H1 (cell line): ENCODE data around the gene TTBK1. TPM values are rescaled to one million over a fixed set of nuclear protein-coding genes. Genes with fewer than 3 reads are reported as not detected.

Experiments
- CTCF ChIA-PET: fragments of 300-600 bp; sonication (Branson Sonifier 250); formaldehyde crosslinking; loops from one replicate; lab custom pipeline; 2021; ENCODE audit not compliant: partially characterized antibody; lab: Charles Lee
- POLR2A ChIA-PET: fragments of 300-600 bp; sonication (Branson Sonifier 250); formaldehyde crosslinking; loops from one replicate; lab custom pipeline; 2021; ENCODE audit warnings: inconsistent platforms; ENCODE audit not compliant: partially characterized antibody; lab: Charles Lee
- DNase-seq, 2 experiments: peaks; one replicate each; pipeline versions ENCODE4 v3.0.0 to v3.0.0-alpha.2; 2010 to 2022; ENCODE audit warnings: low spot score in 2 of 2, low read depth in 1 of 2, mixed read lengths in 1 of 2
- FAIRE-seq: peaks from 2 replicates; lab custom pipeline; 2011; peaks lifted over from hg19 to GRCh38; lab: Jason Lieb, UNC
- H2AFZ ChIP-seq: 2 replicates; pipeline ENCODE4 v1.8.1; 2012; ENCODE audit warnings: low read length, inconsistent platforms
- H2AK5ac ChIP-seq: 2 replicates; pipeline ENCODE4 v1.6.1; 2013; ENCODE audit warnings: low read depth, low read length
- H2BK120ac ChIP-seq: replicated peaks from 2 replicates; pipeline ENCODE3; 2013; ENCODE audit warnings: low read depth, low read length, inconsistent platforms
- H2BK12ac ChIP-seq: 2 replicates; pipeline ENCODE4 v1.6.1; 2013; ENCODE audit warnings: low read depth, low read length
- H2BK15ac ChIP-seq: 2 replicates; pipeline ENCODE4 v1.6.1; 2013; ENCODE audit warnings: low read length
- H2BK20ac ChIP-seq: 2 replicates; pipeline ENCODE4 v1.6.1; 2013; ENCODE audit warnings: low read length
- H2BK5ac ChIP-seq: 2 replicates; pipeline ENCODE4 v1.6.1; 2013; ENCODE audit warnings: low read depth, low read length
- H3K14ac ChIP-seq: 2 replicates; pipeline ENCODE4 v1.6.1; 2013; ENCODE audit warnings: inconsistent platforms; ENCODE audit not compliant: insufficient read length
- H3K18ac ChIP-seq: 2 replicates; pipeline ENCODE4 v1.6.1; 2013; ENCODE audit warnings: low read length; ENCODE audit errors: extremely low read depth
- H3K23ac ChIP-seq: 2 replicates; pipeline ENCODE4 v1.6.1; 2013; ENCODE audit warnings: inconsistent platforms; ENCODE audit not compliant: insufficient read length
- H3K23me2 ChIP-seq: 2 replicates; pipeline ENCODE4 v1.6.1; 2013; ENCODE audit warnings: low read depth, low read length
- H3K27ac ChIP-seq: 2 replicates; pipeline ENCODE4 v1.6.1; 2011; ENCODE audit warnings: low read depth, low read length, inconsistent platforms
- H3K27me3 ChIP-seq, 4 experiments: replicated peaks in 1 of 4; 1 replicate in 1 of 4; 2 replicates in 3 of 4; pipeline versions ENCODE4 v1.6.1 to v1.8.1; 2011 to 2013; ENCODE audit warnings: low read length in 3 of 4, mild to moderate bottlenecking in 3 of 4, inconsistent platforms in 2 of 4, mixed read lengths in 2 of 4, moderate library complexity in 1 of 4; ENCODE audit not compliant: control insufficient read depth in 3 of 4, insufficient read depth in 3 of 4; ENCODE audit errors: extremely low read depth in 1 of 4
- H3K36me3 ChIP-seq, 4 experiments: 2 replicates each; pipeline versions ENCODE4 v1.6.1 to v1.8.1; 2011 to 2013; ENCODE audit warnings: mild to moderate bottlenecking in 4 of 4, low read length in 3 of 4, moderate library complexity in 2 of 4, control low read depth in 1 of 4, inconsistent platforms in 1 of 4; ENCODE audit not compliant: insufficient read depth in 4 of 4, control insufficient read depth in 2 of 4
- H3K4ac ChIP-seq: replicated peaks from 2 replicates; pipeline ENCODE3; 2013; ENCODE audit warnings: low read length, low read depth, mixed read lengths, inconsistent platforms; ENCODE audit not compliant: insufficient read length
- H3K4me1 ChIP-seq, 4 experiments: replicated peaks in 1 of 4; 1 replicate in 1 of 4; 2 replicates in 3 of 4; pipeline versions ENCODE4 v1.6.1 to v1.8.1; 2011 to 2013; ENCODE audit warnings: low read length in 3 of 4, inconsistent platforms in 2 of 4, mixed read lengths in 1 of 4; ENCODE audit not compliant: insufficient read depth in 4 of 4, control insufficient read depth in 3 of 4
- H3K4me2 ChIP-seq, 2 experiments: 2 replicates each; pipeline versions ENCODE4 v1.6.1 to v1.8.1; 2011 to 2013; ENCODE audit warnings: low read depth in 2 of 2, low read length in 2 of 2, control low read depth in 1 of 2, inconsistent platforms in 1 of 2, mild to moderate bottlenecking in 1 of 2; ENCODE audit not compliant: insufficient read depth in 1 of 2
- H3K4me3 ChIP-seq, 4 experiments: fragments of 200-600, 300-600 bp in 1 of 4; sonication (generic), shearing (Covaris generic), sonication (Bioruptor Twin) in 1 of 4; 2 replicates each; pipeline versions ENCODE4 v1.5.1 to v1.8.1; 2011 to 2016; ENCODE audit warnings: low read length in 4 of 4, low read depth in 3 of 4, control low read depth in 2 of 4, inconsistent platforms in 2 of 4, mild to moderate bottlenecking in 2 of 4, mixed read lengths in 1 of 4, moderate library complexity in 1 of 4; ENCODE audit not compliant: insufficient read depth in 2 of 4; ENCODE audit errors: extremely low read depth in 1 of 4
- H3K56ac ChIP-seq: replicated peaks from 2 replicates; pipeline ENCODE3; 2013; ENCODE audit warnings: low read depth, mild to moderate bottlenecking, mixed read lengths, low read length, inconsistent platforms; ENCODE audit not compliant: insufficient read length
- H3K79me1 ChIP-seq: 2 replicates; pipeline ENCODE4 v1.6.1; 2013; ENCODE audit warnings: low read depth, low read length, control low read depth
- H3K79me2 ChIP-seq, 2 experiments: 2 replicates each; pipeline versions ENCODE4 v1.6.1 to v1.8.1; 2012 to 2013; ENCODE audit warnings: low read length in 2 of 2, mild to moderate bottlenecking in 2 of 2, inconsistent platforms in 1 of 2; ENCODE audit not compliant: insufficient read depth in 2 of 2, control insufficient read depth in 1 of 2
- H3K9ac ChIP-seq, 4 experiments: replicated peaks in 1 of 4; 1 replicate in 1 of 4; 2 replicates in 3 of 4; pipeline versions ENCODE4 v1.6.1 to v1.8.1; 2011 to 2013; ENCODE audit warnings: low read depth in 3 of 4, low read length in 3 of 4, control low read depth in 2 of 4, mild to moderate bottlenecking in 2 of 4, moderate library complexity in 2 of 4, inconsistent platforms in 1 of 4; ENCODE audit errors: extremely low read depth in 1 of 4
- H3K9me3 ChIP-seq, 2 experiments: 2 replicates each; pipeline versions ENCODE4 v1.6.1 to v1.8.1; 2012 to 2013; ENCODE audit warnings: mild to moderate bottlenecking in 2 of 2, moderate library complexity in 2 of 2, control low read depth in 1 of 2, inconsistent platforms in 1 of 2, low read depth in 1 of 2, low read length in 1 of 2, mixed read lengths in 1 of 2; ENCODE audit not compliant: insufficient read depth in 2 of 2
- H4K20me1 ChIP-seq, 2 experiments: replicated peaks in 1 of 2; 2 replicates each; pipeline versions ENCODE3 to v1.8.1; 2011 to 2013; ENCODE audit warnings: inconsistent platforms in 2 of 2, low read length in 2 of 2, mild to moderate bottlenecking in 1 of 2; ENCODE audit not compliant: insufficient read depth in 2 of 2, control insufficient read depth in 1 of 2
- H4K5ac ChIP-seq: 2 replicates; pipeline ENCODE4 v1.6.1; 2013; ENCODE audit warnings: low read length, low read depth, mixed read lengths, inconsistent platforms; ENCODE audit not compliant: insufficient read length
- H4K8ac ChIP-seq: 2 replicates; pipeline ENCODE4 v1.8.0; 2013; ENCODE audit warnings: mild to moderate bottlenecking, moderate library complexity, low read length, inconsistent platforms; ENCODE audit not compliant: insufficient read depth; ENCODE audit errors: extremely low read depth
- H4K91ac ChIP-seq: replicated peaks from 2 replicates; pipeline ENCODE3; 2013; ENCODE audit warnings: low read length, mixed read lengths, inconsistent platforms; ENCODE audit not compliant: insufficient read length
- CTBP2 ChIP-seq: IDR thresholded peaks from 2 replicates; pipeline ENCODE4 v1.7.0; 2011; ENCODE audit warnings: borderline replicate concordance, mild to moderate bottlenecking, moderate library complexity, mixed read lengths, low read length; ENCODE audit not compliant: insufficient read depth, insufficient read length
- EGR1 ChIP-seq: IDR thresholded peaks from 2 replicates; pipeline ENCODE4 v1.6.1; 2011; ENCODE audit warnings: low read depth, low read length, borderline replicate concordance
- JUN ChIP-seq: IDR thresholded peaks from 2 replicates; pipeline ENCODE4 v1.6.1; 2011; ENCODE audit warnings: low read depth, mild to moderate bottlenecking, improper control_type of control experiment, low read length
- POLR2AphosphoS5 ChIP-seq: IDR thresholded peaks from 2 replicates; pipeline ENCODE4 v1.6.1; 2011; ENCODE audit warnings: low read depth, low read length
- SIN3A ChIP-seq, 2 experiments: IDR thresholded peaks in 1 of 2; conservative IDR thresholded peaks in 1 of 2; 2 replicates each; pipeline ENCODE4 v1.6.1; 2011 to 2012; ENCODE audit warnings: low read length in 2 of 2, improper control_type of control experiment in 1 of 2, low read depth in 1 of 2, mild to moderate bottlenecking in 1 of 2
- WGBS, 2 experiments: shearing (Covaris generic) in 1 of 2; methylation state at CpG; one replicate each; pipeline versions ENCODE4 v1.1.6 to v1.1.7; 2013 to 2015; ENCODE audit warnings: low lambda C conversion rate in 2 of 2, mixed read lengths in 2 of 2, inconsistent platforms in 1 of 2, low coverage in 1 of 2, missing lambda C conversion rate in 1 of 2; ENCODE audit not compliant: insufficient replicate concordance in 2 of 2, insufficient coverage in 1 of 2, insufficient read length in 1 of 2; ENCODE audit errors: extremely low coverage in 1 of 2, missing lambda C conversion rate in 1 of 2; 5-methylcytosine and 5-hydroxymethylcytosine counted together
- polyA plus RNA-seq, 7 experiments: library from polyadenylated mRNA; depleted of rRNA in 3 of 7; stranded (reverse) in 5 of 7; unstranded in 2 of 7; fragments of >200 nt in 5 of 7; fragments of 200-250 nt in 2 of 7; gene quantifications; 1 replicate in 5 of 7; 2 replicates in 1 of 7; 4 replicates in 1 of 7; pipeline versions ENCODE4 v1.2.1 to v1.2.3, GENCODE V29; 2011 to 2013; ENCODE audit warnings: missing spikeins in 2 of 7, mixed read lengths in 2 of 7
- total RNA-seq: library from RNA; stranded (reverse); fragmentation: NEBNext Ultra II Directional; extraction: Animal tissue kit (Norgen Biotek cat#: 25700); gene quantifications from 2 replicates; pipeline ENCODE4 v1.2.1, GENCODE V29; 2021

Gene TTBK1
- total and polyA plus RNA-seq, 2 of the 8 experiments (the other 6 are each of a cell fraction or from before 2014, with no cell fraction given), result 0.53 to 1.6 TPM

DNA sequence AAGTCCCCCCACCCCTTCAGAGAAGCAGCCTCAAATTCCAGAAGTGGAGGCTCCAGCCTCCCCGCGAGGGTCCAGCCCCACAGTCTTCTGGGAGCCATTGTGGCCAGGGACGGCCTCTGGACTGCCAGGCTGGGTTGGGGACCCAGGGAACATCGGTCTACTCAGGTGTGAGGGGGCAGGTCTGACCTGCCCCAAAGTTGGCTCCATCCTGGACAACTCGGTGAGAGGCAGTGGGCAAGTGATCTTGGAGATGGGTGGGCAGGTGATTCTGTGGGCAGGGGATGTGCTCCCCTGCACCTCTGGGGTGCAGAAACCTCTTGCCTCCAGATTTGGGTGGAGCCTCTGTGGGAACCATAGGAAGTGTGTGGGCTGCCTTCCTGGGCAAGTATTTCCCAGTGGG lies 42.6 kb downstream of the TTBK1 start:
- H3K9ac ChIP-seq, result no peak overlapping the region
- H3K18ac ChIP-seq, result no peak overlapping the region; the same call in 1 of the 2 replicates
- no peak overlapping the region for H4K8ac ChIP-seq
- no peak overlapping the region for H3K56ac ChIP-seq
- no peaks in the 10 kb centered on the region for H4K20me1 ChIP-seq
- TF ChIP-seq EGR1, result no peak
- no peak for TF ChIP-seq SIN3A (conservative IDR thresholded peaks at IDR 0.05 in 1 of 2, IDR thresholded peaks at IDR 0.05 in 1 of 2; ENCODE audit: low read depth in 1 of 2, low read length in 2 of 2)
- no peak for TF ChIP-seq JUN
- no peak for TF ChIP-seq POLR2AphosphoS5
- no peak for TF ChIP-seq CTBP2
- TF ChIP-seq, all 59 proteins: peak for 0
- Histone ChIP-seq H3K27me3 (peaks cover 0 to 28% (median 19%) of the 10 kb centered on the region in 4 experiments; a peak in 5 of 7 replicates), H2BK5ac (no peak overlapping the region), H2AFZ (peak overlapping the region; percentile 76; the same call in 1 of the 2 replicates), H3K4me3 (peak overlapping the region in 1 of 4 experiments; percentile 65; a peak in 1 of 8 replicates), H3K4me2 (peak overlapping the region; percentile 44 to 72; a peak in 2 of 4 replicates), H2BK120ac (no peak overlapping the region), H3K4ac (no peak overlapping the region), H3K9me3 (no peaks in the 10 kb centered on the region), H3K23ac (no peak overlapping the region), H4K5ac (no peak overlapping the region), H3K27ac (no peak overlapping the region), H2BK15ac (no peak overlapping the region; the same call in 1 of the 2 replicates), H2BK12ac (peak overlapping the region; percentile 75; the same call in 1 of the 2 replicates), H2AK5ac (no peak overlapping the region), H3K79me1 (no peaks in the 10 kb centered on the region), H3K79me2 (no peaks in the 10 kb centered on the region), H3K14ac (no peak overlapping the region), H3K4me1 (peaks cover 0 to 14% (median 9%) of the 10 kb centered on the region in 4 experiments; a peak in 5 of 7 replicates), H2BK20ac (0 out of 2 replicates have a peak overlapping the region, but pooled peaks have one; percentile 72), H4K91ac (no peak overlapping the region), H3K23me2 (no peaks in the 10 kb centered on the region; the same call in 1 of the 2 replicates), H3K36me3 (no peaks in the 10 kb centered on the region)
- ChIA-PET POLR2A (interaction anchor here (1.4 to 2.6 kb wide), 2 partner anchors 18 to 56 kb away, joined by 3 to 5 read pairs; partner anchors contain the start of gene DNPH1), CTCF (interaction anchor here (0.9 to 3.9 kb wide), 9 partner anchors 8 to 150 kb away, joined by 3 to 50 read pairs (median 8); partner anchors contain the start of gene SLC22A7)
- WGBS, 2 experiments, result 94% methylated on average over 5 of the region's 5 CpGs; no CpG with 5 or more reads in 1 of the 2 experiments
- FAIRE-seq (no peak), DNase-seq (no peak)
